HL-60 (cell line): Measurements from ENCODE around the gene TOP3B.
A peak's percentile ranks its signal among the peaks of the same experiment; 100 is the strongest.

Experiments
- DNase-seq, 2 experiments: peaks; one replicate each; pipeline ENCODE4 v3.0.0-alpha.2; 2010 to 2020; ENCODE audit warnings: low read depth in 1 of 2, low spot score in 1 of 2
- H3K27ac ChIP-seq: fragments of 250-450 bp; sonication (Bioruptor Pico); replicated peaks from 2 replicates; pipeline ENCODE4 v1.5.1; 2020; ENCODE audit warnings: mild to moderate bottlenecking, moderate library complexity
- H3K27me3 ChIP-seq: fragments of 250-450 bp; sonication (Bioruptor Pico); 2 replicates; pipeline ENCODE4 v1.5.1; 2021; ENCODE audit warnings: mild to moderate bottlenecking, moderate library complexity; ENCODE audit not compliant: insufficient read depth, poor library complexity, severe bottlenecking
- H3K4me3 ChIP-seq: replicated peaks from 2 replicates; pipeline ENCODE4 v1.5.1; 2011; ENCODE audit warnings: mild to moderate bottlenecking, control low read depth, low read length; ENCODE audit not compliant: insufficient read depth
- CTCF ChIP-seq: IDR thresholded peaks from one replicate; pipeline ENCODE4 v1.5.1; 2011; ENCODE audit warnings: low read length, control low read depth, inconsistent platforms; ENCODE audit not compliant: insufficient read depth
- GABPA ChIP-seq: IDR thresholded peaks from 2 replicates; pipeline ENCODE4 v1.6.1; 2012; ENCODE audit warnings: low read depth
- POLR2AphosphoS5 ChIP-seq: IDR thresholded peaks from 2 replicates; pipeline ENCODE4 v1.6.1; 2012; ENCODE audit warnings: low read depth
- REST ChIP-seq: IDR thresholded peaks from 2 replicates; pipeline ENCODE4 v1.6.1; 2012; ENCODE audit warnings: low read depth; ENCODE audit not compliant: insufficient replicate concordance
- SPI1 ChIP-seq: IDR thresholded peaks from 2 replicates; pipeline ENCODE4 v1.6.1; 2012; ENCODE audit warnings: low read depth, mild to moderate bottlenecking, borderline replicate concordance

The TOP3B gene

DNA sequence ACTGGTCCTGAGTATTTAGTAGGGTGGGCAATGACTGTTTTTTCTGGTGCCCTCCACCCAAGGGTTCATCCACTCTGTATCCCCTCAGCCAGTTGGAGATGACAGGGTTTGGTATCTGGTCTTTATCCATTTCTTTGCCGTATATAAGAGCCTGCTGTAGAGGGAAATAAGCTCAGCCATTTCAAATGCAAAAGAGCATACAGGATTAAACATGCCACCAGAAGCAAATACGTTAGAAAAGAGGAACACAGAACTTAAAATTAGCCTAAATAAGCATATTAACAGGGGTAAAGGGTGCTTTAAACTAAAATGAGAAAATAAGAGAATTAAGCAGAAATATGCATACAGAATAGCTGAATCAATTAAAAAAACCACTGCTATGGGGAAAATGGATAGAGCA lies 27.8 kb upstream of the TOP3B start:
- no peak overlapping the region for H3K4me3 ChIP-seq
- TF ChIP-seq SPI1: peak; percentile 10; the same call in 1 of the 2 replicates
- TF ChIP-seq CTCF: no peak
- no peak for TF ChIP-seq REST
- no peak for TF ChIP-seq GABPA
- H3K27me3 ChIP-seq: no peaks in the 10 kb centered on the region
- DNase-seq: no peak
- H3K27ac ChIP-seq: no peak overlapping the region

DNA sequence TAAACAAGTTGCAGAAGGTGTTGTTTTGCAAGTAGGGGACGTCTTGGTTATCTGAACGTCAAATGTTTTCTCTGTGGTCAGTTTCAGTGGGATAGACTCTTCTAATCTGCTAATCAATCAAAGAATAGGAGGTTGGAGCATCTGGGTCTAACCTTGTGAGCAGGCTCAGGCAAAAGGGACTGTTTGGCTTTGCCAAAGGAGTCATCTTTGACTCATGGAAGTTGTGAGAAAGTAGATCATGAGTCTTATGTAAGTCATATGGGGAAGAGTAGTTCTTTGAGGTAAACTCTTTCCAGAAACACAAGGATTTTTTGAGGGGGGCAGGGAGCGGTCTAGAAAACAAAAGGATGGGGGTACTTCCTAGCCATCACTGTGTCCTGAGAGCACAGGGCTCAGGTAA lies 27.1 kb upstream of the TOP3B start:
- Histone ChIP-seq H3K27ac (no peak overlapping the region), H3K27me3 (no peaks in the 10 kb centered on the region), H3K4me3 (no peak overlapping the region)
- TF ChIP-seq SPI1 (no peak), CTCF (no peak), POLR2AphosphoS5 (no peak), REST (no peak), GABPA (no peak)
- no peak for DNase-seq

DNA sequence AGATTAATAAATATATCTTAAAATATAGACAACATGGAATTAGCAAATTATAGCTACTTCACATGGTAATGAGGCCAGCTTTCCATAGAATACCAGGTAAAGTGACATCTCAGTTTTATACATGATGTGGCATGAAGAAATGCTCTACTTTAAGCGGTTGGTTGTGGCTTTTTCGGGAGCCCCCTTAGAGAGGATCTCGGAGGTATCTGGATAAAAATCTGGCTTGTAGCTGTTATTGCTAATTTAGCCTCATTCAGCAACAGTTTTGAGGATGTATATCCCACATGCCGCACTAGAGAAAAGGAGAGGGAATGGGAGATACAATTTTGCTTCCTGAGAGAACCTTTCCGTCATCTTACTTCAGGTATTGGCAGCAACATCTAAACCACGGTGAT lies 24.0 kb upstream of the TOP3B start:
- no peak overlapping the region for H3K4me3 ChIP-seq
- H3K27me3 ChIP-seq: no peaks in the 10 kb centered on the region
- no peak for DNase-seq
- no peak overlapping the region for H3K27ac ChIP-seq
- TF ChIP-seq POLR2AphosphoS5: no peak
- TF ChIP-seq REST: no peak
- no peak for TF ChIP-seq CTCF
- TF ChIP-seq GABPA: no peak
